RKO (cell line): ENCODE measurements around the gene VASH1.

ENCODE experiments used
- DNase-seq: peaks from one replicate; pipeline ENCODE4 v3.0.0-alpha.2; 2016; ENCODE audit warnings: low spot score

VASH1 gene

DNA sequence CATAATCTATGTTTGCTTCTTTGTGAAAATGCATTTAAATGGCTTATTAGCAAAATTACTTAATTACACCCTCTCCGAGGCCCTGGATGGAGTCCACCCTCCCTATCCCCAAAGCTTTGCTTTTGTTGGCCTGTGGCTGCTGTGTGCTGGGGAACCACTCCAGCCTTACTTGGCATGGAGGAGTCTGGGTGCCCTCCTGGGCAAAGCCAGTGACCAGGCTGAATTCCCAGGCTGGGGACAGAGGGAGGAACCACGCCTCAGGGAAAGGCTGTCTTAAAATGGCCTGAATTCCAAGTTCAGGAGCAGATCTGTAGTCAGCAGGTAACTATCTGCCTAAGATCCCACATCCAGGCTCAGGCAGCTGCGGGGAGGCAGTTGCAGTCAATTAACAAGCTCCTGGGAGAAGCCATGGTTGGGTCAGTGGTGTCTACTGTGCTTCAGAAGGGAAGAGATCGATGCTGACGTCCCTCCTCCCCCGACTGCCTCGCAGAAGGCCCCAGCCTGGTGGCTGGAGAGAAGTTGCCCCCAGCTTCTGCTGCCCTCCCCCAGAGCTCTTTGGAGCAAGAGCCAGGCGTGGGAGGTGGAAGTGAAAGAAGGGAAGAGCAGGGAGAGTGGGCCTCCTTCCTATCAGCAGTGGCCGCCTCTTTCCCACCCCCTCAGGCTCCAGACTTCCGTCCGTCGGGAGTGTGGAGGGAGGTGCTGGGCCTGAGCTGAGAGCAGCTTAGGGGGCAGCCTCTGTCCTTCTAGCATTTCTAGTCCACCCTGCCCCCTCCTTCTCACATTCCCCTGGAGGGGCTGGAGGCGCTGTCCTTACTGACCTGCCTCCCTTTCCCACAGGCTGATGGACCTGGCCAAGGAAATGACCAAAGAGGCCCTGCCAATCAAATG lies 11.3 kb downstream of the VASH1 start:
- DNase-seq = no peak

DNA sequence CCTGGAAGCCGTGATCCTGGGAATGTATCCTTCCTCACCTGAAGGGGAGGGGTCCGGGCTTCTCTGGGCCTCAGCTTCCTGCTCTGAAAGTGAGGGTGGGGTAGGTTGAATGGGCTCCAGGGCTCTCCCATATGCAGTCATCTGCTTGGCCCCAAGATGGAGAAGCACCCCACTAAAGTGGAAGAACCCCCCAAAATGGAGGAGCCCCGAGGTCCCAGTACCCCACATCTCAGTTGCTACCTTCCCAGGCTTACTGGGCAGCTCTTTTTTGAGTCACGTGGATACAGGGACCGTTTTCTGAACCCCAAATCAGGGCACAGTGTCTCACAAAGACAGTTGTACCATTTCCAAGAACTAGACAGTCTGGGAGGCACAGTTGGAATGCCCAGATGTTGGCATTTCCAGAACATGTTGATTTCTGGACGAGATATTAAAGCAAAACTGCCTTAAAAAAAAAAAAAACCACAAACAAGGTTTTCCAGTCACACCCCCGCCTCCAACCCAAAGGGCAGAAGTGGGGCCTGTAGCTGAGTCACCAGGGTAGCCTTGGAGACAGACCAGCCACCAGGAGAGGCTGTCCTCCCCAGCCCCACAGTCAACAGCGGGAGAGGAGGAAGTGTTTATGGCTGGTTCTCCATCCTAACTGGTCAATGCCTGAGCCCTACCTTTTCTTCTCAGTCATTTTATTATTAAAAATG lies 12.1 kb downstream of the VASH1 start:
- no peak for DNase-seq

DNA sequence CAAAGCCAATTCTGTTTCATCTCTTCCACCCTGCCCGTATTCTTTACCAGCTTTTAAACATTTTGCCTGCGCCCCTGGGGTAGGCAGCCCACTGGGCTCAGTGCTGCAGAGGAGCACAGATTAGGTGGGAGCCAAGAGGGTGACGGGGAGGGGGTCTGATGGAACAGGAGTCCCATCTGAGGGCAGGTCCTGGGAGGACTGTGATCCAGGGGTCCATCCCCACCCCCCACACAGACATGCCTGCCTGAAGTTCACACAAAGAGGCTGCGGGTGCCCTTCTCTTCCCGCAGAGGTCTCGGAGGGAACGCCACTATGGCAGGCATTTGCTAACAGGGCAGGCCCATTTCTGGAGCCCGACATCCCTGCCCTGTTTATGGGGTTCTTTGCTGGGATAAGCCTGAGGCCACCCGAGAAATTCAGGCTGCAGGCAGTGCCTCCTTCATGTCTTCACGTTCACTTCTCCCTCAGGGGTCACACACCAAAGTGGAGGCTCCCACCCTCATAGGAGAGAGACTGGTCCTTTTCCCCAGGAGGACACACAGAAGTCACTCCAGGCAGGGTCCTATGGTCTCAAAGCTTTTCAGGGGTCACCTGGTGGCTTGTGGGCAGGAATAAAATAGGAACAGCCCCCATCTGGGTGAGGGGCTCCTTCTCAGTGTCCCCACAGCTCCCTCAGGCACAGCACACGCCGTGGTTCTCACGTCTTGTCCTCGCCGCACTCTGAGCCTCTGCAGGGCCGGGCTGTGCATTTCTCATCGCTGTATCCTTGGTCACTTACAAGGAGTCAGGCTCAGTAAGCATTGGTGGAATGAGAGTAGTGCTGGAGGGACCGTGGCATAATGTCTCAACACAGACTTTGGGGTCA lies 12.9 kb downstream of the VASH1 start:
- no peak for DNase-seq

DNA sequence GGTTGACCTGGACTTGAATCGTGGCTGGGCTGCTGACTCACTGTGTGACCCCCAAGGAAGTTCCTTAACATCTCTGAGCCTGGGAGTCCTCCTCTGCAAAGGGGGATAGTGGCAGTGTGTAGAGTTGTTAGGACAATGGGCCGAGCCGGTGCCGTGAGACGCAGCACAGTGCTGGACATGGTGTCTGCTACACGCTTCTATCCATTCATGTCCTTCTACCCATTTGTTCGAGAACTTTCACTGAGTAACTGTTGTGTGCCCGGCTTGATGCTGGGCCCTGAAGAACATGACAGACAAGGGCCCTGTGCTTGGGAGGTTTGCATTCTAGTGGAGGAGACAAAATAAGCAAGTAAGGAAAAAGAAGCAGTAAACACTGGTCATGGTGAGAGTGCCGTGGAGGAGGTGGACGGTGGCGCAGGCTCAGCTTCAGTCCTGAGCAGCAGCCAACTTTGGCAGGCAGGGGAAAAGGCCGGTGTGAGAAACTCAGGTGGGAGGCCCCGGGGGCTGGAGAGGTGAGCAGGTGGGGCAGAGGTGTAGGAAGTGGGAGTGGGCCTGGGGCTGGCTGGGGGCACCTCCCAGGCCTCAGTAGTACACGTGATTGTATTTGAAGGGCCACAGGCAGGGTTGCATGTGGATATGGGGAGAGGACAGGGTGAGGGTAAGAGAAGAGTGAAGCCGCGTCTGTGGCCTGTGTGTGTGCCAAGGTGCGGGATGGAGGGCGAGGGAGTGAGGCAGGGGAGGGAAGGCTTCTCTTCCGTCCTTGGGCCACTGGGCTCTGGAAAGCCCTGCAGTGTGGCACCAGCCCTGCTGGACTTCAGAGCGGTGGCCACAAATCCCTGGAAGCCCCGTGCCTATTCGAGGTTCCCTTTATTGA lies 13.8 kb downstream of the VASH1 start:
- no peak for DNase-seq

DNA sequence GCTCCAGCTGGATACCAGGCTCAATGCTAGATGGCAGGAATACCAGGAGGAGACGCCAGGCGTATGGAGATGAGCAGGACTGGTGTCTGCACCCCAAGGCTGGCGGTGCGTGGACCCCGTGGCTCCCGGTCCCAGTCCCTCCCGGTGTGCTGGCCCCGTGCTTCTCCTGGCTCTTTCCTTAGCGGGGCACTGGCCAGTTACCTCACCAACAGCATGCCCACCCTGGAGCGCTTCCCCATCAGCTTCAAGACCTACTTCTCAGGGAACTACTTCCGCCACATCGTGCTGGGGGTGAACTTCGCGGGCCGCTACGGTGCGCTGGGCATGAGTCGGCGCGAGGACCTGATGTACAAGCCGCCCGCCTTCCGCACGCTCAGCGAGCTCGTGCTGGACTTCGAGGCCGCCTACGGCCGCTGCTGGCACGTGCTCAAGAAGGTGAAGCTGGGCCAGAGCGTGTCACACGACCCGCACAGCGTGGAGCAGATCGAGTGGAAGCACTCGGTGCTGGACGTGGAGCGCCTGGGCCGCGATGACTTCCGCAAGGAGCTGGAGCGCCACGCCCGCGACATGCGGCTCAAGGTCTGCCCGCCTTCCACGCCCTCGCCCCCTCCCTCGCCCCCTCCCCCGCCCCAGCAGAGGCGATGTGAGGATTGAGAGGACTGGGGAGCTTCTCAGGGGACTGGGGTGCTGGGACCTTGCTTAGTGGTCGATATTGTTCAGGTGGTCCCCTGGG lies 14.6 kb downstream of the VASH1 start:
- no peak for DNase-seq

DNA sequence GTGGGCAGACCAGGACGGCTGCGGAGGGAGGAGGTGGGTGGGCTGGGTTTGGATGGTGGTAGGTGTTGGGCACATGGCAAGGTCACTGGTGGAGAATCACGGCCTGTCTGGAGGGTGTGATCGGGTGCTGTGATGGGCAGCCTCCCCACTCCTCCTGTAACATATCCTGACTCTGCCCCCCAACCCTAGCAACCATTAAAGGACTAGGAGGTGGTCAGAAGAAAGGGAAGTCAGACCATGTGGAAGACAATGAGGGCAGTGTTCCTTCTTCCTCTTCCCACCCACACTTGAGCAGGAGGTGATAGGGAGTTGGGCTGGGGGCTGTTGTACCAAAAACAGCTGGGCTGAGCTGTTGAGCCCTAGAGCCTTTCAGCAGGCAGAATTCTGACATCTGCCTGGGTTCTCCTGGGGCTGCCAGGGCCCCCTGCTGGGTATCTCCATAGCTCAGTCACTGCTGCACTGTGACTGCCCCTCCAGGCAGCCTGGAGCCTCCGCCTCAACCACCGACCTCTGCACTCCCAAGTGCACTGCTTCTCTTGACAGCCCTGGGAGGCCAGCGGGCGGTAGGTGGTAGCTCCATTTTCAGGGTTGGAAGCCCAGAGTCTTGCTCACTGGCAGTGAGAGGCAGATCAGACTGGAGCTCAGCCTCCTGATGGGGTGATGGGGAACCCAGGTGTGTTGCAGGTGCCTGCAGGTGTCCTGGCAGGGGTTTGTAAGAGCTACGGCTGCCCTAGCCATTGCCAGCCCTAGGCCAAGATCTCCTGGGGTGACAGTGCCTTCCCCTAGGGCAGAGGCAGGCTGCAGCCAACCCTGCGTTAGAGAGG lies 15.4 kb downstream of the VASH1 start:
- no peak for DNase-seq

DNA sequence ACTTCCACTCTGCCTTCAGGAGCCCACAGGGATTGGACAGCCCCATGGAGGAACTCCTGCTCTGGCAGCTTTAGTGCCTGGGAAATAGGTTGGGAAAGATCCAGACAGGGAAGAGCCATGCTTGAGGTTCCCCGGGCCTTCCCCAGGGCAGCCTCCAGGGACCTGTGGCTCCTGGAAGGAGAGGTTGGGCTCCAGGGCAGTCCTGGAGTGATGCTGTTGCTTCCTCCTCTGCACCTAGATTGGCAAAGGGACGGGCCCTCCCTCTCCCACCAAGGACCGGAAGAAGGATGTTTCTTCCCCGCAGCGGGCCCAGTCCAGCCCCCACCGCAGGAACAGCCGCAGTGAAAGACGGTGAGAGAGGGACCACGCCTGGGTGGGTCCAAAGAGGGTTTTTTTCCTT lies 16.5 kb downstream of the VASH1 start:
- no peak for DNase-seq

DNA sequence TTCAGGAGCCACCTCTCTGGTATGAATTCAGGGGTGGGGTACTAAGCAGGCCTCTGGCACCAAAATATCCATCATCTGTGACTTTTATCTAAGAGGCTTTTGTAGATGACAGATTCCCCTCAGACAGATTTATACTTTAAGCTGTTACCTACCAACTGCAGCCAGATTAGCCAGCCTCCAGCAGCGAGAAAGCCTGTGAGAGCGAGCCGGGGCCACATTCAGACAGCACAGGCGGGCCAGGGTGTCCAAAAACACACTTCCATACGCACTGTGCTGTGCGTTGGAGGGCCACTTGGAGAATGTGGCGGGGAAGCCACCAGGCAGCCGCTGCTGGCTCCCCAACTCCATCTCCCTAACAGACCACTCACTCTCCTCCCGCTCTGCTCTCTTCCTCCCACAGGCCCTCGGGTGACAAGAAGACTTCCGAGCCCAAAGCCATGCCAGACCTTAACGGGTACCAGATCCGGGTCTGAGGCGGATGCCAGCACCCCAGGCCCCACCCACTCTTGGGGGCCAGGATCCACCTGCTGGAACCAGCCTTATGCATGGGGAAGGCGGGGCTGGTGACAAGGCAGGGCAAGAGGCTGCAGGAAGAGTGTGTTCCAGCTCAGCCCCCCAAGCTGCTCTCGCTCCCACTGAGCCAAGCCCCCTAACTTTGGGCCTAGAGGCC lies 17.4 kb downstream of the VASH1 start:
- no peak for DNase-seq

DNA sequence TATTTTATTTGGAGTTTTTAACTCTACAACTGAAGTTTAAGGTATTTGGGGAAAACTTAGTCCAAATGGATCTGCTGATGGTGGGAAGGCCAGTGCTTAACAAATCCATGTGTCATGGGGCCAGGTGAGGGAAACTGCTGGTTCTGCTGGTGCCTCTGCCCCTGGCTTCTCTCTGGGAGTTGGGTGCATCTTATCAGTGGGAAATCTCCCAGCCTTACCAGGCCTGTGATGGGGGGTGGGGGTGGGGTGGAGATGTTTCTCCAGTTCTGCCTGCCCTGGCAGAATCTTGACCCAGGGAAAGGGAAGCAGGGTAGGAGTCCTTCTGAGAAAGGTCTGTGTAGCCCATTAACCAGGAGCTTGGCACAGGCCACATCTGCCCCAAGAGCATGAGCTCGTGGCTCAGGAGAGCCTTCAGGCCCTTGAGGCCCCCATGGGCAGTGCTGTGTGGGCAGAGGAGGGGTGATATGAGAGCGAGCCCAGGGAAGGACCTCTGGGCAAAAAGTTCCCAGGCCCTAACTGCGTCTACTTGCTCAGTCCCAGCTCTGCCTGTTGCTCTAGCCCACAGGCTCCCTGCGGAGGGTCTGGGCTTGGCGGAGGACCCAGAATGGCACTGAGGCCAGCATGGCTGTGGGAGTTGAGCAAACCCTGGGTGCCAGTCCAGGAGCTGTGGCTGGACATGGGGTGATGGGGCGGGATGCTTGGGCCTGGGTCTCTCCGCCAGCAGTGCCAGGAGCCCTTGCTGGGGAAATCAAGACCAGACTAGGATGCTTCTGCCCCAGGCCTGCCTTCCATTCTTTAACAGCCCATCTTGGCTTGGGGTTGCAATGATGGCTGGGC lies 18.2 kb downstream of the VASH1 start:
- DNase-seq = no peak

DNA sequence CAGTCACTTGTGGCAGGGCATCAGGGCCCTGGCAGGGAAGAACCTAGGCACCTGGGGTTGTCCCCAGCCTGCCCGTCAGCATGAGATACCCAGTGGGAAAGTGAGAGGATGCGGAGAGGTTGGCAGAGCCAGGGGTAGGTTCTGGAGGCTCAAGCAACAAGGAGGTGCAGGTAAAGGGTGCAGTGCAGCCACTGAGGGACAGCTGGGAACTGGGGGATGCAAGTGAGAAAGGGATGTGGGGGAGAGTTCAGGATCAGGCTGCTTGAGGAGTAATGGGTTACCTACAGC lies 18.7 kb downstream of the VASH1 start:
- no peak for DNase-seq

DNA sequence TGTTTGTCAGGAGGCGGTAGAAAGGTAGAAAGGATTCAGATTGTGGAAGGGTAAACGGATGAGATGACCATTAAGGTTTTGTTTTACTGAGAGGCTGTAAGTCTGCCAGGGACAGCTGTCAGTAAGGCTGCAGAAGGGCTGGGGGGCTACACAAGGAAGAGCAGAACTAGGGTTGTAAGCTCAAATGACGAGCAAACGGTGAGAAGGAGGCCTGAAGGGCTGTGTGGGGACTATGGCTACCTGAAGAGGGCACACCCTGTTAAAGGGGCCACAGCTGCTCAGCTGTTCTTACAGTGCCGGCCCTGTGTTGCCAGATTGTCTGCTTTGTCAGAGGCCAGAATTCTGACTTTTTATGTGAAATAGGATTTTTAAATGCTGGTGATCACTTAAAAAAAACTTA lies 19.1 kb downstream of the VASH1 start:
- no peak for DNase-seq

DNA sequence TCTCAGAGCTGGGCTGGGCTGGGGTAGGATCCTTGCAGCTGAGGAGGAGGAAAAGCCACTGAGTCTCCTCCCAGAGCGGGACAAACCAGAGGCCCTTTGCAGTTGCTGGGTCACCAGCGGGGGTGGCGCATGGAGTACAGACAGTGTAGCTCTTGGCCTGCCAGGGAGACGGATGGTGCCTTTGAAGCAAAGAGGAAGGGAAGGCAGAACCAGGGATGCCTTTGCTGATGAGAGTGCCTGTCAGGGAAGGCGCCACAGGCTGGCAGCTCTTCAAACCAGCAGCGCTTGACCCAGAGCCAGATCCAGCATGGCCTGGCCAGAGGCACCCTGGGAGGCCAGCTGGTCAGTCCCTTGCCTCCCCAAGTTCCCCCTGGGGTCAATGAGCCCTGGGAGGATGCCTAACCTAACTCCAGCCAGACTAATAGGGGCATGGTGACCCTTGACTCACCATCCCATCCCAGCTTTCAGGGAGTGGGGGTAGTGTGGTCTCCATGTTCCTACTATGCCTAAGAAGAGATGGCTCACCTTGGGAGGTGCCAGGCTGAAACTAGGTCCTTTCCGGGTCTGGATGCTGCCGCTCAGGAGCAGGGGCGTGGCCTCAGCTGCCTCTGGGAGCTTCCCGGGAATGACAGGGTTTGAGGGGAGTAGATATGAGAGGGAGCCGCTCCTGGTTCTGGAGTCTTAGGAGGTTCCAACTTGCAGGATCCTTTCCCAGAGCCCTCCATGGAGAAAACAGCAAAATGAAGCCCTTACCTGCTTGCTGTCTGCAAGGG lies 19.8 kb downstream of the VASH1 start:
- no peak for DNase-seq

DNA sequence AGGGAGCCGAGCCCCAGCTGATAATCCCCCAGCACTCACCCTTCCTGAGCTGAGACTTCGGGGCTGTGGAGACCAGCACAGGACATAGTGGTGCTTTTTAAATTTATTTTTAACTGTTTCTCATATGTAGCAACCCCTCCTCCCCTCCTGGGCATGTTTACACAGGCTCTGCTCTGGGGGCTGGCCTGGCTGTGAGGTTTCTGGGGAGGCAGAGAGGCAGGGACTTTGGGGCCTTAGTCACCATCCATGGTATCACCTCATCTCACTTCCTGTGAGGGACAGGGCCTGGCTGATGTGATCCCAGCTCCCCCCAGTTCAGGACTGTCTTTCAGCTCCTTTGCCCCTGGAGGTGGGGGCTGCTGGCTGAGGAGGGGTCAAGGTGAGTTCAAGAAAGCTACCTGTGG lies 20.4 kb downstream of the VASH1 start:
- no peak for DNase-seq

DNA sequence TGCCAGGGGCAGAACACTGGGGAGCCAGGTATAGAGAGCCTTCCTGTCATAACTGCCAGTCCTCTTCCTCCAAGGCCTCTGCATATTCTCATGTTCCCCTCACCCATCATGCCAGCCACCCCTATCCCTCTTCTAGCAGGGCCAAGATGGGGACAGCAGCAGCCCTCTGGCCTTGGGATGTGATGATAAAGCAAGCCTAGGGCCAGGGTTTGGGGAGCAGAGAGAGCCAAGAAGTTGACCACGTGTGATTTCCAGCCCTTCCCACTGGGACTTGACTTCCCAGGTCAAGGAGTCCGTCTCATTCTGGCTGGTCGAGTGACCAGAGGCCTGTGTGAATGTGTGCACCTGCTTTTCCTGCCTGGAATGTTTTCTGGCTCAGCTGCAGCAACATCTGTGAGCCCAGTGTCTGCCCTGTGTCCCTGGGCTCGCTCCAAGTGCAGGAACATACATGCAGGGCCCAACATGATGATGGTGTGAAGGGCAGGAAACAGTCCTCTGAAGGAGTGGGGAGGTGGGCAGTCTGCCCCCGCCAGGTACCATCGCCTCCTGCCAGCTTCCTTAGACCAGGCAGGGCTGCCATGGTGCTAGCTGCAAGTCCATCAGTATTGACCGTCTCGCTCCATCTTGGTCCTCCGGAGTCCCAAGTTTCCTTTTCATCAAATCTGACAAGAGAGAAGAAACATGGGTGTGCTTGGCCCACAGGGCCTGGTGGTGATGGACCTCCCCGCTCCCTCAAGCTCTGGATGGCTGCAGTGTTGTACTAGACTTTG lies 21.0 kb downstream of the VASH1 start:
- DNase-seq = no peak

DNA sequence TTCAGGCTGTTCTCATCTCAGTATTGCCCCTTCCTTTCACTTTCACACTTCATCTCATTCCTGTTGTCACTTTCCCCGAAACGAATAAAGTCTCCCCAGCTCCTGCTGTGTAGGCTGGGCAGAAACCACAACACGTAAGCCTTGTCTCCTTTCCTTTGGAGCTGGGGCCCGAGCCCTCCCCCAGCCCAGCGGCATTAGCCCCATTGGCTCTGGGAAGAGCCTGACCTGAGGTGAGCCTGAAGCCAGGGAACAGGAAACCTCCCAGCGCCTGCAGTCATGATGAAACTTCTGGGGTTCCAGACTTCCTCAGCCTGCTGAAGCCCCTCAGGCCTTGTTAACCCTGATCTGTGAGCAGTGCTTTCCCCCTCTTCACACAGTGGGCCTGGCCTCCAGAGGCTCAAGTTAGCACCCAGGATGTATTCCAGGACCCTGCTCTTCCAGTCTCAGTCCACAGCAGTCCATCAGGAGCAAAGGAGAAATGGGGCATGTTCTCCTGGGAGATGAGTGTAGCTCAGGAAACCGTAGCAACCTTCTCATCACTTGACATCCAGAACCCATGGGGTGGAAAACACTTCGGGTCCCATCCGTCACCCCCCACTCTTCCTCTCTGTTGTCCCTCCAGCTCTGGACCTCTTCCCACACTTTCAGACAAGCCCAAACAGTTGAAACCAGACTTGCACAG lies 21.8 kb downstream of the VASH1 start:
- DNase-seq = no peak

DNA sequence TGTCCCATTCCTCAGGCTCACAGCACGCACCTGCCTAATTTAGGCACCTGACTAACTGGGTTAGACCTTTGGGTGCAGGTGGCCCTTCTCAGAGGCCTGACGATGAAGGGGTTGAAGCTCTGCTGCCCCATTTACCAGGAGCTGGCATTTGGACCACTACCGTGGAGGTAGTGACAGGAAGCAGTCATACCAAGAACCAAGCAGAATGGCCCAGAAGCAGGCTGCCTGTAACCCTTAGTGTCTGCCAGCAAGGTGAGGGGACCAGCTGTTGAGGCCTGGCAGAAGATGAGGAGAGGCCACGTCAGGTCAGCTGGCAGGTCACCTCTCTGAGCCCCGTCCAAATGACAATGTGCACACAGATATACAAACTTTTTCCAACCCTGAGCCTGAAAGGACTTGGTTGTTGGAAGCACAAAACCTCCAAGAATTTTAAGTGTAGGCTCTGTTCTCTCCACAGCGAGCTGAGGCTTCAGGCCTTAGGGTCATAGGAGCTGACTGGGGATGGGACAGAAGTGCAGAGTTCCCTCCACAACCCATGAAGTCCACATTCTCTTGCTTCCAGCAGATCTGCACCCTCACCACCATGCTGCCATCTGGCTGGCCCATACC lies 23.1 kb downstream of the VASH1 start:
- no peak for DNase-seq
